Suprapubic skin (tissue), 4 donors: ENCODE data around the gene RGS16. TPM values are rescaled to one million over a fixed set of nuclear protein-coding genes. Genes with fewer than 3 reads are reported as not detected.

Experiments used
- DNase-seq, 2 donors: peaks; one replicate each; pipeline ENCODE4 v3.0.0-alpha.2; 2019; ENCODE audit warnings: low spot score in 2 of 2
- H3K27ac ChIP-seq: fragments of 200-600 bp; sonication (generic); one replicate; pipeline ENCODE4 v1.5.1; 2019
- H3K27me3 ChIP-seq: fragments of 200-600 bp; sonication (generic); one replicate; pipeline ENCODE4 v1.5.1; 2019
- H3K36me3 ChIP-seq: fragments of 200-600 bp; sonication (generic); one replicate; pipeline ENCODE4 v1.5.1; 2019
- H3K4me1 ChIP-seq: fragments of 200-600 bp; sonication (generic); one replicate; pipeline ENCODE4 v1.5.1; 2019
- H3K4me3 ChIP-seq: fragments of 200-600 bp; sonication (generic); one replicate; pipeline ENCODE4 v1.5.1; 2019; ENCODE audit warnings: mild to moderate bottlenecking
- H3K9me3 ChIP-seq: fragments of 200-600 bp; sonication (generic); one replicate; pipeline ENCODE4 v1.5.1; 2019
- CTCF ChIP-seq, 2 donors: fragments of 200-600 bp in 1 of 2; fragments of 450-650 bp in 1 of 2; sonication (generic) in 1 of 2; IDR thresholded peaks; one replicate each; pipeline ENCODE4 v1.5.1; 2016 to 2019; ENCODE audit warnings: antibody characterized with exemption in 2 of 2, mild to moderate bottlenecking in 1 of 2, moderate library complexity in 1 of 2
- EP300 ChIP-seq: sonication (generic); formaldehyde crosslinking; IDR thresholded peaks from one replicate; pipeline ENCODE4 v1.6.1; 2017; ENCODE audit warnings: antibody characterized with exemption
- POLR2A ChIP-seq, 2 donors: fragments of 450-650 bp; IDR thresholded peaks; one replicate each; pipeline ENCODE4 v1.6.1; 2017; ENCODE audit warnings: antibody characterized with exemption in 2 of 2, mild to moderate bottlenecking in 2 of 2, moderate library complexity in 2 of 2
- POLR2AphosphoS5 ChIP-seq, 3 donors: sonication (generic); formaldehyde crosslinking; IDR thresholded peaks; one replicate each; pipeline ENCODE4 v1.6.1; 2017; ENCODE audit warnings: antibody characterized with exemption in 3 of 3
- WGBS: methylation state at CpG from one replicate; pipeline ENCODE4 v1.1.5; 2018; 5-methylcytosine and 5-hydroxymethylcytosine counted together
- total RNA-seq, 4 donors: library from RNA; depleted of rRNA; stranded (reverse); fragments of >200 nt; gene quantifications; one replicate each; pipeline ENCODE4 v1.1.0, GENCODE V29; 2016

RGS16 gene
- total RNA-seq, 4 donors from 2014 or later, result 0.40 to 3.6 (median 1.8) TPM

- peaks cover 20% of the 10 kb centered on the region for H3K4me1 ChIP-seq
- H3K27me3 ChIP-seq, result no peaks in the 10 kb centered on the region
- WGBS, result 66% methylated on average over 3 of the region's 3 CpGs
- DNase-seq, result no peak
- no peak overlapping the region for H3K27ac ChIP-seq
- no peaks in the 10 kb centered on the region for H3K36me3 ChIP-seq
- no peak overlapping the region for H3K4me3 ChIP-seq
- TF ChIP-seq EP300 (no peak), POLR2A (IDR thresholded peaks at IDR 0.05) (no peak), CTCF (IDR thresholded peaks at IDR 0.05) (no peak), POLR2AphosphoS5 (IDR thresholded peaks at IDR 0.05) (no peak)
- no peaks in the 10 kb centered on the region for H3K9me3 ChIP-seq
These were observed 25.4 kb upstream of the RGS16 start for GRCh38 chr1:182629499-182630096.

GRCh38 chr1:182629080-182629479, 24.9 kb upstream of the RGS16 start:
- WGBS, result 82% methylated on average over 2 of the region's 2 CpGs
- no peak for TF ChIP-seq EP300
- TF ChIP-seq POLR2A (IDR thresholded peaks at IDR 0.05), result no peak
- no peak for TF ChIP-seq CTCF (IDR thresholded peaks at IDR 0.05)
- no peak for TF ChIP-seq POLR2AphosphoS5 (IDR thresholded peaks at IDR 0.05)
- no peaks in the 10 kb centered on the region for H3K9me3 ChIP-seq
- no peak for DNase-seq
- no peak overlapping the region for H3K4me3 ChIP-seq
- H3K36me3 ChIP-seq, result no peaks in the 10 kb centered on the region
- peaks cover 25% of the 10 kb centered on the region for H3K4me1 ChIP-seq
- H3K27ac ChIP-seq, result no peak overlapping the region
- no peaks in the 10 kb centered on the region for H3K27me3 ChIP-seq

- WGBS, result 44% methylated on average over 1 of the region's 1 CpG
- TF ChIP-seq POLR2A (IDR thresholded peaks at IDR 0.05) (no peak), POLR2AphosphoS5 (IDR thresholded peaks at IDR 0.05) (no peak), EP300 (no peak), CTCF (IDR thresholded peaks at IDR 0.05) (no peak)
- Histone ChIP-seq H3K9me3 (no peaks in the 10 kb centered on the region), H3K4me1 (peaks cover 29% of the 10 kb centered on the region), H3K36me3 (no peaks in the 10 kb centered on the region), H3K27ac (no peak overlapping the region), H3K27me3 (no peaks in the 10 kb centered on the region), H3K4me3 (no peak overlapping the region)
- DNase-seq, result no peak
These were observed 24.5 kb upstream of the RGS16 start for GRCh38 chr1:182628657-182629056.

GRCh38 chr1:182627622-182628021, 23.4 kb upstream of the RGS16 start:
- Histone ChIP-seq H3K27ac (no peak overlapping the region), H3K9me3 (no peaks in the 10 kb centered on the region), H3K36me3 (no peaks in the 10 kb centered on the region), H3K4me1 (peaks cover 36% of the 10 kb centered on the region), H3K4me3 (no peak overlapping the region), H3K27me3 (no peaks in the 10 kb centered on the region)
- no peak for DNase-seq
- WGBS, result 84% methylated on average over 2 of the region's 2 CpGs
- TF ChIP-seq CTCF (IDR thresholded peaks at IDR 0.05), result no peak
- TF ChIP-seq EP300, result no peak
- TF ChIP-seq POLR2A (IDR thresholded peaks at IDR 0.05), result no peak
- TF ChIP-seq POLR2AphosphoS5 (IDR thresholded peaks at IDR 0.05), result no peak

- Histone ChIP-seq H3K27ac (no peak overlapping the region), H3K4me3 (no peak overlapping the region), H3K36me3 (no peaks in the 10 kb centered on the region), H3K9me3 (no peaks in the 10 kb centered on the region), H3K27me3 (no peaks in the 10 kb centered on the region), H3K4me1 (peaks cover 36% of the 10 kb centered on the region)
- DNase-seq, result no peak
- WGBS, result 47% methylated on average over 1 of the region's 1 CpG
- no peak for TF ChIP-seq CTCF (IDR thresholded peaks at IDR 0.05)
- TF ChIP-seq EP300, result no peak
- TF ChIP-seq POLR2A (IDR thresholded peaks at IDR 0.05), result no peak
- TF ChIP-seq POLR2AphosphoS5 (IDR thresholded peaks at IDR 0.05), result no peak
These were observed 22.3 kb upstream of the RGS16 start for GRCh38 chr1:182626527-182626926.
